ENCODE results near the gene BCAS1. TPM values are rescaled to one million over a fixed set of nuclear protein-coding genes. Genes with fewer than 3 reads are reported as not detected.

Gene BCAS1
- total RNA-seq, 1 donor from 2014 or later = 0.32 TPM

GRCh38 chr20:53942472-53942816 lies 128.0 kb downstream of the BCAS1 start:
- Mint-ChIP-seq H3K4me3 (ENCODE audit: unreplicated experiment) (no peak overlapping the region), H3K27ac (ENCODE audit: unreplicated experiment) (peak overlapping the region; percentile 70), H3K4me1 (ENCODE audit: low read depth, unreplicated experiment) (peaks cover 35% of the 10 kb centered on the region), H3K9me3 (ENCODE audit: unreplicated experiment) (peaks cover 6% of the 10 kb centered on the region), H3K27me3 (ENCODE audit: unreplicated experiment) (no peaks in the 10 kb centered on the region), H3K36me3 (ENCODE audit: unreplicated experiment) (no peaks in the 10 kb centered on the region)
- TF ChIP-seq CTCF (IDR thresholded peaks at IDR 0.05; ENCODE audit: partially characterized antibody, unreplicated experiment) = no peak
- no peak for DNase-seq

- H3K27me3 Mint-ChIP-seq (ENCODE audit: unreplicated experiment) = no peaks in the 10 kb centered on the region
- no peaks in the 10 kb centered on the region for H3K36me3 Mint-ChIP-seq (ENCODE audit: unreplicated experiment)
- peak overlapping the region; percentile 70 for H3K27ac Mint-ChIP-seq (ENCODE audit: unreplicated experiment)
- H3K4me3 Mint-ChIP-seq (ENCODE audit: unreplicated experiment) = peak overlapping the region; percentile 39
- peaks cover 35% of the 10 kb centered on the region for H3K4me1 Mint-ChIP-seq (ENCODE audit: low read depth, unreplicated experiment)
- no peak for DNase-seq
- TF ChIP-seq CTCF (IDR thresholded peaks at IDR 0.05; ENCODE audit: partially characterized antibody, unreplicated experiment) = no peak
- H3K9me3 Mint-ChIP-seq (ENCODE audit: unreplicated experiment) = peaks cover 6% of the 10 kb centered on the region
Observed at GRCh38 chr20:53941680-53942471, 128.5 kb downstream of the BCAS1 start.

GRCh38 chr20:53940907-53941545 lies 129.4 kb downstream of the BCAS1 start:
- peaks cover 6% of the 10 kb centered on the region for H3K9me3 Mint-ChIP-seq (ENCODE audit: unreplicated experiment)
- no peak for TF ChIP-seq CTCF (IDR thresholded peaks at IDR 0.05; ENCODE audit: partially characterized antibody, unreplicated experiment)
- peaks cover 35% of the 10 kb centered on the region for H3K4me1 Mint-ChIP-seq (ENCODE audit: low read depth, unreplicated experiment)
- H3K27me3 Mint-ChIP-seq (ENCODE audit: unreplicated experiment) = peaks cover 2% of the 10 kb centered on the region
- peak overlapping the region; percentile 65 for H3K27ac Mint-ChIP-seq (ENCODE audit: unreplicated experiment)
- H3K36me3 Mint-ChIP-seq (ENCODE audit: unreplicated experiment) = no peaks in the 10 kb centered on the region
- H3K4me3 Mint-ChIP-seq (ENCODE audit: unreplicated experiment) = peak overlapping the region; percentile 18
- DNase-seq = no peak

- no peaks in the 10 kb centered on the region for H3K36me3 Mint-ChIP-seq (ENCODE audit: unreplicated experiment)
- peak overlapping the region; percentile 57 for H3K4me3 Mint-ChIP-seq (ENCODE audit: unreplicated experiment)
- H3K27ac Mint-ChIP-seq (ENCODE audit: unreplicated experiment) = peak overlapping the region; percentile 65
- H3K9me3 Mint-ChIP-seq (ENCODE audit: unreplicated experiment) = peaks cover 6% of the 10 kb centered on the region
- peaks cover 35% of the 10 kb centered on the region for H3K4me1 Mint-ChIP-seq (ENCODE audit: low read depth, unreplicated experiment)
- H3K27me3 Mint-ChIP-seq (ENCODE audit: unreplicated experiment) = peaks cover 2% of the 10 kb centered on the region
- DNase-seq = no peak
- TF ChIP-seq CTCF (IDR thresholded peaks at IDR 0.05; ENCODE audit: partially characterized antibody, unreplicated experiment) = no peak
Observed at GRCh38 chr20:53940360-53940702, 130.1 kb downstream of the BCAS1 start.

Data from glutamatergic neuron (in vitro differentiated cells).